H4 (cell line): Measurements from ENCODE around the gene GPR26. TPM values are rescaled to one million over a fixed set of nuclear protein-coding genes. Genes with fewer than 3 reads are reported as not detected.
"Not testable (repeated sequence)": the region's sequence is repeated elsewhere in the genome, so short reads cannot be mapped to it uniquely, and the experiment has no call there.

ENCODE experiments used
- DNase-seq: peaks from one replicate; pipeline ENCODE4 v3.0.0-alpha.2; 2015; ENCODE audit warnings: low spot score
- total RNA-seq: library from RNA; depleted of rRNA; stranded (reverse); fragments of >200 nt; shearing (Covaris generic); gene quantifications from 2 replicates; pipeline ENCODE4 v1.2.3, GENCODE V29; 2014; rRNA removed

GPR26 gene
- total RNA-seq, 1 experiment from 2014 or later = not detected

DNA sequence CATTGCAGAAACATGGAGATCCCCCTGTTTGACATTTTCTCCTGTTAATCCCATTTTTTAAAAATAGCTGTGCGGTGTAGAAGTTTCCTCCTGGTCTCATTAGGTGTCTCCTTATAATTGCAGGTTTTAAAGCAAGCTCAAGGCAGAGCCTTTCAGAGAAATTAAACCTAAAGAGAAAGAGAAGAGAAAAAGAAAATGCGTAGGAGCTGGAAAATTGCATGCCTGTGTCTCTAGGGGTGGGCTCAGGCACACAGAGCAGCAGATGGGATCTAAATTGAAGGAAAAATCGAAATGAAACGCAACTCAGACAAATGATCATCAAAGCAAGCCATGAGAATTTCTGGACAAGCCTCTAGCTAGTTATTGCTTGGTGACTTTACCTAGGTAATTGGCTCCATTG is 40.1 kb downstream of the GPR26 start:
- DNase-seq = no peak

DNA sequence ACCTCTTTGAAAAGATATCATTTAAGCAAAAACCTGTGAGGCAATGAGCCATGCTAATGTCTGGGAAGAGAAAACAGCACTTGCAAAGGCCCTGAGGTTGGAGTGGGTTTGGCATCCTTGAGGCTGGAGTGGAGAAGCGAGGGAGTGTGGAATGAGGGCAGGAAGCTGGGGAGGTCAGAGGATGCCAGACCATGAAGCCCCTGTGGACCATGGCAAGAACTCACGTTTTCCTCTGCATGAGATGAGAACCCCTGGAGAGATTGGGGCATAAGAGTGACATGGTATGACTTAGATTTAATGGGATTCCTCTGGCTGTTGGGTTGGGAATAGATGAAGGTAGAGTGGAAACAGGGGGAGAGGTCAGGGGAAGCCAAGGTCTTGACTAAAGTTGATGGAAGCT is 49.4 kb downstream of the GPR26 start:
- DNase-seq = no peak

DNA sequence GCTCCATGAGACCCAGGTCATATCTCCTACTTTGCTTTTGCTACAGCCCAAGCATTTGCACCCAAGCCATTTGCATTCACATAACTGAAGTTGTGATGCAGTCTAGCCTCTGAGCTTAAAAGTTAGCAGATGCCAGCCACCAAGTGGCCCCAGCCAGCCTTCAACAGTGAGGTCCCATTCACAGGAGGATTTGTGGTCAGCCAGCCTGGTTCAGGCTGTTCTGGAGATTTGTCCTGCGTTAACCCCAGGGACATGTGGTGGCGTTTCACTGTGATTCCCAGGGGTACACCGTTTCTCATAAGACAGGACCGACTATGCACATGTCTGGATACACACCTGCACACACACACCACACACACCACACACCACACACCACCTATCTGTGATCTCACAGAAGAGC is 51.2 kb downstream of the GPR26 start:
- DNase-seq = no peak

DNA sequence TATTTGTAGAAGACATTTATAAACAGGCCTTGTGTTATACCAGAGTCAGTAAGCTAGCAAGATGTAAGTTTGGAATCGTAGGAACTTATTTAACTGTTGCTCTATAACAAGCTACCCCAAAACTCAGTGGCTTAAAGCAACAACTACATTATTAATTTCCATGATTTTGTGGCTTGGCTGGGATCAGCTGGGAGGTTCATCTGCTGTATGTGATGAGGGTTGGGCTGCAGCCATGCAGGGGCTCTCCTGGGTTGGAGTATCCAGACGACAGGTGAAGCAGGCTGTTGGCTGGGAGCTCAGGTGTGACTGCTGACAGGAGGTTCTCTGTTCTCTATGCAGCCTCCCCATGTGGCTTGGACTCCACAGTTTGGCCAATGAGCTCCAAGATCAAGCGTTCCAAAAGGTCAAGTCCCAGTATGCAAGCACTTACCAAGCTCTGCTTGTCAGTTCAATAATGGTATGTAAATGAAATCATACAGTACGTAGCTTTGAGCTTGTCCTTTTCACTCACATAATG is 52.4 kb downstream of the GPR26 start:
- DNase-seq = no peak

DNA sequence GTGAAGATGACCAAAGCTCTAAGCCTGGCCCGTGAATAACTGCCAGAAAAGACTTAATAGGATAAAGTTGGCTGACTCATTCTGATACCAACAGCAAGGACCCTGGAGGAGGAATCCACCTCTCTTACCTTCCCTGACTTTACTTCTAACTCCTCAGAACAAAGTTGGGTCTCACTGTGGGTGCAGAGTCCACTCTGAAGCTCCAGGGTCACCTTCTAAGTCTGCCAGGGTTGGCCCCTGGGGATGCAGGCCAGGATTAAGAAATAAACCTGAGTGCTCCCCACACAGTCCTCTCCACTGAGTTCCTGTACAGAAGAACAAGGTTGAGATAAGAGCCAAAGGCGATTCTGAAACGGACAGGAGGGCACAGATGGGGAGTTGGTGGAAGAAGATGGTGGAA is 54.4 kb downstream of the GPR26 start:
- no peak for DNase-seq

DNA sequence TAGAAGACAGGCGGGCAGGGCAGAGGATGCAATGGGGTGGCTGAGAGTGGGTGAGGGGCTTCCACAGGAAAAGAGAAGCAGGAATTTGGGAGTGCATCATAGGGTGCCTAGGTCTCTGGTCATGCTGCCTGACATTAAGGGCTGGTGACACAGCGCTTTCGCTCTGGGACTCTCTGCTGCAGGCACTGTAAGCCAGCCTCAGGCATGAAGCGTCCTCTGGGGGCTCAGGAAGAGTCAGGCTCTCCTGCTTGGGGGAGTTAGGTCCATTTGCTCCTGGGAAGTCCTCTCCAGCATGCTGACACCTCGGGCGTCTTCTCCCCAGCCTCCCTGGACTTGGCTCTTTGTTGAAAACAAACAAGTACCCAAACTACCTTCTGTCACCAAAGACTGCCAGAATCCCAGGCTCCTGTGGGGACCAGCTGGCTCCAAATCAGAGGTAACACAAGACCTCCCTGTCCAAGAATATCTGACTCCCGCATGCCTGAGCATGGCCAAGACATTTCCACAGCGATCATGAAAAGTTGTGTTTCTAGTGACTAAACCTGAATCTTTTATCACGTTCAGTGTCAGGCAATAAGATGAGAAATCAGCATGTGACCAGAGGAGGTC is 55.4 kb downstream of the GPR26 start:
- DNase-seq = no peak

DNA sequence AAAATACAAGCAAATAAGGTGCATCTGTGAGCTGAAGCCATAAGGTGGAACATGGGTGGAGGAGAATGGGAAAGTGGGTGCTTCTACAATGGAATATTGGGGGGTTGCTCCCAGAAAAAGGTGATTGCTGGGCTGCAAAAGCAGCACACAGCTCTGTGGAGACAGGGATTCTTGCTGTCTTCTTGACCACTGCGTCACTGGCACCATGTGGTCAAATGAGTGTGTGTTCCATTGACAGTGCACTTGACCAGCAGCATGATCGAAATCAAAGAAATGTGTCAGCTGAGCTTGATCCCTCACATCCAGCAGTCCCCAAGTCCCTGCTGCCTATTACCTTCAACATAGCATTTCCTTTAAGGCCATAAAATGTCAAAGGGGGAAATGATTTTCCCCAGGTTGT is 56.2 kb downstream of the GPR26 start:
- DNase-seq = no peak

DNA sequence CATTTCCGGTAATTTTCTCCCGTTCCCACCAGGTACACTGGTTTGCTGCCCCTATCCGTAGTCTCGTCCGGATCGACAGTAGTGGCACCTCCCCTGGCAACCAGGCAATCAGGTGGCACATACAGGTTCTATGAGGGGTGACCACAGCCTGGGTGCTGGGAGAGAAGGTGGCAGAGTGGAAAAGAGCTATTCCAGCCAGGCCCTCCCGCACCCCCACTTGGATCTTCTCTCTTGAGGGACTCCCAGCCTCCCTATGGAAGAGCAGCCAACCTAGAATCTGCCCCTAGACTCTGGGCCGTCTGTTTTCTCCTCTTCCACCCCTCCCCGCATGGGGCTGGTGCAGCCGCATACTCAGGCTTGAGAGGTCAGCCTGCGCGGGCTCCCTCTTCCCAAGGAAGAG is 58.6 kb downstream of the GPR26 start:
- no peak for DNase-seq

DNA sequence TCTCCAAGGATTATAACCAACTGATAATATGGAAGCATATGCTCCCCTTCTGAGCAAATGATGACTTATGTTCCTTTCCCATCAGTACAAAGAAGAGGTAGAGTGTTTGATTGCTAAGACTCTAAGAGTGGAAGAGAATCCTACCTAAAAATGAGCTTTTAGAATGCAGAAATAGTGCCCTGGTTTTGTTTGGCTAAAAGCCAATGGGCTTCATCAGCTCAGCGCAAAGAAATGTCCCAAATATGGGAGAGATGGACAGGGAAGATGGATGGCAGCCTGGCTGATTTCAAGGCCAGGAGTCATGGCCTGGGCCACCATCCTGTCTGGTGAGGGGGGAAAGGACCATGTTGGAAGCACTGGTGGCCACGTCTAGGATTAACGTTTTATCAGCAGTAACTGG is 60.2 kb downstream of the GPR26 start:
- DNase-seq = no peak

DNA sequence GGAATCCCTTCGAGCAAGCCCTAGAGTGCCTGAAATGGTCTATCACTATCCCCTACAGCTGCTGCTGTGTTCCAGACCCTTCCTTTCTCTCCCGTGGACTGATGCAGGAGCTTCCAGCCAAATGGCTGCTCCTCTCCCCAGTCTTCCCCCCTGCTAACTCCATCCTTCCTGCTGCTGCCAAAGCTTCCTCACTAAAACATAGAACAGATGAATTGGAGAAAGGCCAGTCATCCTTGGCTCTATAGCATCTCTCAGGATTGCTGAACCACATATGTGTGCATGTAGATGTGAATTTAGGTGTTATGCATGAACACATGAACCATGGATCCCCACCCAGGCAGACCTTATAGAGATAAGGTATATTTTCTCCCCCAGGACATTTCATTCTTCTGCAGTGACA is 60.7 kb downstream of the GPR26 start:
- no peak for DNase-seq

DNA sequence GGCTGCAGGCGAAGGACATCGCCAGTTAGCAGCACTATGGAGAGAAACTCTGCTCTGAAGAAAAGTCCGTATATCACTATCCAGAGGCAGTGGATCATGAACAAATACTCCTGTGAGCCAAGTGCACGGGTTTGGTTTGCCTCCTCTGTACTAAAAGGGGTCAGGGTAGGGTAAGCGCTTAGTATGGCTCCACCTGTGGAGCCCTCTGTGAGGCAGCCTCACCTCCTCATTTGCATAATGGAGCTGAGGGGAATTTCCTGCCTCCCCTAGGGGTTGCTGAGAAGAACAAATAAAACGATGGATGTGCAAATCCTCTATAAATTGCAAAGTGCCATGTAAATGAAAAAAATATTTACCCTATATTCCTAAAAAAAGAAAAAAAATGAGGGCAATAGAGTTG is 63.4 kb downstream of the GPR26 start:
- DNase-seq = no peak

DNA sequence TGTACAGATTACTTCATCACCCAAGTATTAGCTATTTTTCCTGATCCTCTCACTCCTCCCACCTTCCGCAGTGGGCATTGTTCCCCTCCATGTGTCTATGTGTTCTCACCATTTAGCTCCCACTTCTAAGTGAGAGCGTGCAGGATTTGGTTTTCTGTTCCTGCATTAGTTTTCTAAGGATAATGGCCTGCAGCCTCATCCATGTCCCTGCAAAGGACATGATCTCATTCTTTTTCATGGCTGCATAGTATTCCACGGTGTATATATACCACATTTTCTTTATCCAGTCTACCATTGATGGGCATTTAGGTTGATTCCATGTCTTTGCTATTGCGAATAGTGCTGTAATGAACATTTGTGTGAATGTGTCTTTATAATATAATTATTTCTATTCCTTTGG is 70.8 kb downstream of the GPR26 start:
- DNase-seq = not testable (repeated sequence)

DNA sequence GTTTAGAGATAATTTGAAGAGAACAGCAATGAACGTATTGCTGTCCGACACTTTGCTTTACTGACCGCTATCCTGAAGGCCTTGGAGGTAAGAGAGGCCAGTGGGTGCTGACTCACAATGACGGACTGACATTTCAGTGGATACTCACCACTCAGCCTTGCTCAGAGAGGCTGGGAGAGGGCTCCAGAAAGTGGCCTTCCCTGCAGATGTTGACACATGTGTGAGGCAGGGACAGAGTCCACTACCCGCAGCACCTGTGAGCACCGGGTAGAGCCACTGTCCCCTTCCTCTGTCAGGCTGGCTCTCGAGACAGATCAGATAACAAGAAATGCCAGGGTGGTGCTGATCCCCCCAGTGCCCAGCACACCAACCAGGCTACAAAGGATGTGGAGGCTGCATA is 75.0 kb downstream of the GPR26 start:
- no peak for DNase-seq

DNA sequence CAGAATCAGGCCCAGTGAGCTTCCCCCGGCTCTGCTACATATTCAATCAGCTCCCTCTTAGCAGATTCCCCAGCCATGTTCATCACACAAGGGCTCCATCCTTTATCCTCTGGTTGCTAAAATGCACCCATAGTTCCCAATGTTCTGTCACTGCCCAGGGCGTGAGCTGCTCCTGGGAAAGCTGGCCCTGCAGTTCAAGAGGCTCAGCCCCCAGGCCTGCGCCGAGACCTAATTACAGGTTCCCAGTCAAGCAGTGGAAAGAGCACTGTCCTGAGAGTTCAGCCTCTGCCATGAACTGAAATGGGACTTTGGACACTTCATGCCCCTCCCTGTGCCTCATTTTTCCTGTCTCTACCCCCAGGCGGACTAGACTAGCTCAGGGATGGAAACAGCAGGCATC is 75.6 kb downstream of the GPR26 start:
- no peak for DNase-seq

DNA sequence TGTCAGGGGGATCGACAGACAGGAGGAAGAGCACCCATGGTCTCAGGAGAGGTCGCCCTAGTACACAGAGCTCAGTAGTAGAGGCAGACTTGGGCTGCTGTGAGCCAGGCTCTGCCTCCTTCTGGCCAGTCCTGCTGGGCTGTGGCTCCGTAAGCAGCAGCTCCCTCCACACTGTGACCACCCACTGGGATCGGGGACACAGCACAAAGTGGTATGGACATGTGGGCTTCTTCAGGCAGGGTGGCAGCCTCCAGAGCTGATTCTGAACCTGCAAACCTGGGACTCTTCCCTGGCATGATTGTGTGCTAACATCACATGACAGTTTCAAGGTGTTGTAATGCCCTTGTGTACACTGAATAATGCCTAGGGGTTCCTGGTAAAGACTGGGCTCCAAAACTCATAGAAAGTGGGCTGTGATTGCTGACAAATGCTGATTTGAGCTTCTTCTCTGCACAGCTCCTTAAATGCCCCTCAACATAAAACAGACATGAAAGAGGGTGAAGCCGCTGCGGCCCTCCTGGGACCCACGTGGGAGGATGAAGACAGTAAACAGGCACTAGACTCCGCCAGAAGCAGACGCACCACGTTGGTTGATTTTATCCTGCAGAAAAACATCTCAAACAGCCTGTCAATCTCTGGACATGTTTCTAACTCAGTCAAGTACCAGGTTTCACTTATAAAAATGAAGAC is 76.7 kb downstream of the GPR26 start:
- no peak for DNase-seq

DNA sequence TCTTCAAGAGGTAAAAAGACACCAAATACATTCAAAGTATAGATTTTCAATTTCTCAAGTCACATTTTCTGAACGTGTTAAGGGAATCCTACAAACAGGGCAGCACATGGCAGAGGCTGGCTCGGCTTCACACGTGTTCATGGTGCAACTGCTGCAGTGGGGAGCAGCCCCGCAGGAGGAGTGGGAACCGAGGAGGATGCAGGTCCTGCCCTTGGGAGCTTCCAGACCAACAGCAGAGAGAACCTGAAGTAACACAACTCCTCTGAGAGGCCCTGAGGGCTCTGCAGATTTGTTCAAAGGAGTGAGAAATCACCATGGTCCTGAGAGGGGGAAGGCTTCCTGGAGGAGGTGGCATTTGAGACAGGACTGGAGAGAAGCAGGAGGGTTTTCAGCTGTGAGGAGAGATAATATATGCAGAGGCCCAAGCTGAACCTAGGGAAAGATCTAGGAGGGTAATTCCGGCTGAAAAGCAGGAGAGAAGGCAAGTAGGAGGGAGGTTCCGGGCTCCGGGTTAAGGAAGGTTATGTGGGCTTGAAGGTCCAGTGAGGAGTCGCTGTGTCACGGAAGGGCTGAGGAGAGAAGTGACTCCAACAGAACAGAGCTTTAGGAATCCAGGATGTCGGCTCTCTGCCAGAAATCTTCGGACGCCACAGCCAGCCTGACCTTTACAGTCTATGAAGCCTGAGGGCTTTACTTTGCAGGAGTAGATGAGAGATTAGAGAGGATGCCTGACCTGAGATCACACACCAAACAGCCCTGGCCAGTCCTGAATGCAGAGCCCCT is 77.5 kb downstream of the GPR26 start:
- DNase-seq = no peak

DNA sequence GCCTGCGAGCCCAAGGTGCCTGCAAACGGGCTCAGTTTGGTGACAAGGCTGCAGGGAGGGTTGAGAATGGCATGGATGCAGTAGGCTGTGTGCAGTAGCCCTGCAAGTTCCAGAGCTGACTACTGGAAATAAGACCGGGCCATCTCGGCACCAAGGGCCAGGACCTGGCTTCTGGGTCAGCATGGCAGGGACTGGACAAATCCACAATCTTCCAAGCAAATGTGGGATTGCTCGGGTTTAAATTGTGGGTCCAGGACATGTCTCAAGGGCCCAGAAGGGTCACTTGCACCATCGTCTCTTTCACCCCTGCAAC is 78.0 kb downstream of the GPR26 start:
- no peak for DNase-seq

Other genes starting within 250 kb of the GPR26 start
- gene CPXM2, start 225.5 kb downstream of the GPR26 start, total RNA-seq = not detected in 2 replicates